Activated naive CD4-positive, alpha-beta T cell treated with anti-CD3 and anti-CD28 coated beads, Interleukin-2, amount 50 U/mL, for 24 hours (primary cell): ENCODE data around the gene SOX12.

Experiments
- H3K27ac Mint-ChIP-seq: one replicate; pipeline ENCODE4 v1.8.0; 2021; ENCODE audit warnings: mild to moderate bottlenecking, mixed read lengths
- H3K27me3 Mint-ChIP-seq: one replicate; pipeline ENCODE4 v1.8.0; 2021; ENCODE audit warnings: mixed read lengths
- H3K36me3 Mint-ChIP-seq: one replicate; pipeline ENCODE4 v1.8.0; 2021; ENCODE audit warnings: mixed read lengths
- H3K4me1 Mint-ChIP-seq: one replicate; pipeline ENCODE4 v1.8.0; 2021; ENCODE audit warnings: mixed read lengths
- H3K4me3 Mint-ChIP-seq: one replicate; pipeline ENCODE4 v1.8.0; 2021; ENCODE audit warnings: mild to moderate bottlenecking, mixed read lengths
- H3K9me3 Mint-ChIP-seq: one replicate; pipeline ENCODE4 v1.8.0; 2021; ENCODE audit warnings: mixed read lengths

The SOX12 gene

DNA sequence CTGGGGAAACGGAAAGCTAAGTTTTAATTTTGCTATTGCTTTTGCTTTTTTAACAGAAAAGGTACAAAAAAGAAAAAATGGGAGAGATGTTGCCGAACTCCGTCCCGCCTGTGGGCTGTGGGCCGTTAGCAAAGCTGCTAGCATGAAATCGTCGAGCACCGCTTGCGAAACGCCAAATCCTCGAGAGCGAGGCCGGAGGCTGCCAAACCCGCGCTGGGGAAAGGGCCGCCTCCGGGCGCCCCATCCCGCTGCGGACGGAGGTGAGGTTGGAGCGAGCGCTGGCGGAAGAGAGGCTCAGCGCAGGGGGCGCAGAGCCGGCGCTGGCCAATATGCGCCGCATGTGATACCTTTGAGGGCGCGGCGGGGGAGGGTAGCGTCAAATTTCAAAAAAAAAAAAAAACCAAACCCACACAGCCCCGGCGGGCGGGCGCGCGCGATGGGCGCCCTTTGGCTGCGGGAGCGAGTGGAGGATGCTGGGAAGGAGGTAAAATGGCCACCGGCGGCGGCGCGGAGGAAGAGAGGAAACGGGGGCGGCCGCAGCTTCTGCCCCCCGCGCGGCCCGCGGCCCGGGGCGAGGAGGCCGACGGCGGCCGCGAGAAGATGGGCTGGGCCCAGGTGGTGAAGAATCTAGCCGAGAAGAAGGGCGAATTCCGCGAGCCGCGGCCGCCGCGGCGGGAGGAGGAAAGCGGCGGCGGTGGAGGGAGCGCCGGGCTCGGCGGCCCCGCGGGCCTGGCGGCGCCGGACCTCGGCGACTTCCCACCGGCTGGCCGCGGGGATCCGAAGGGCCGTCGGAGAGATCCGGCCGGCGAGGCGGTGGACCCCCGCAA is 28.0 kb upstream of the SOX12 start, which contains the start of gene ZCCHC3:
Gene ZCCHC3 (plus strand): TSS at position 473 of the 827 bp plus-strand sequence. CDS start 17 bp downstream, at position 490.
- Mint-ChIP-seq H3K4me3 (peak within 1 kb of the TSS; percentile 99), H3K27me3 (no peaks in the 10 kb centered on the region), H3K4me1 (peaks cover 37% of the 10 kb centered on the region), H3K36me3 (peaks cover 8% of the 10 kb centered on the region), H3K9me3 (no peaks in the 10 kb centered on the region), H3K27ac (peak within 1 kb of the TSS; percentile 100)

GRCh38 chr20:297925-298775 is 27.2 kb upstream of the SOX12 start:
- no peaks in the 10 kb centered on the region for H3K9me3 Mint-ChIP-seq
- peaks cover 8% of the 10 kb centered on the region for H3K36me3 Mint-ChIP-seq
- H3K4me1 Mint-ChIP-seq = peaks cover 39% of the 10 kb centered on the region
- no peaks in the 10 kb centered on the region for H3K27me3 Mint-ChIP-seq
- peak overlapping the region; percentile 91 for H3K4me3 Mint-ChIP-seq
- peak overlapping the region; percentile 97 for H3K27ac Mint-ChIP-seq

GRCh38 chr20:298776-299391 is 26.5 kb upstream of the SOX12 start:
- Mint-ChIP-seq H3K4me3 (peak overlapping the region; percentile 91), H3K4me1 (peaks cover 39% of the 10 kb centered on the region), H3K27me3 (no peaks in the 10 kb centered on the region), H3K9me3 (no peaks in the 10 kb centered on the region), H3K36me3 (peaks cover 8% of the 10 kb centered on the region), H3K27ac (peak overlapping the region; percentile 97)

- Mint-ChIP-seq H3K27me3 (no peaks in the 10 kb centered on the region), H3K27ac (peak overlapping the region; percentile 85), H3K4me1 (peaks cover 39% of the 10 kb centered on the region)
These were observed 24.9 kb upstream of the SOX12 start for GRCh38 chr20:300345-300990.

DNA sequence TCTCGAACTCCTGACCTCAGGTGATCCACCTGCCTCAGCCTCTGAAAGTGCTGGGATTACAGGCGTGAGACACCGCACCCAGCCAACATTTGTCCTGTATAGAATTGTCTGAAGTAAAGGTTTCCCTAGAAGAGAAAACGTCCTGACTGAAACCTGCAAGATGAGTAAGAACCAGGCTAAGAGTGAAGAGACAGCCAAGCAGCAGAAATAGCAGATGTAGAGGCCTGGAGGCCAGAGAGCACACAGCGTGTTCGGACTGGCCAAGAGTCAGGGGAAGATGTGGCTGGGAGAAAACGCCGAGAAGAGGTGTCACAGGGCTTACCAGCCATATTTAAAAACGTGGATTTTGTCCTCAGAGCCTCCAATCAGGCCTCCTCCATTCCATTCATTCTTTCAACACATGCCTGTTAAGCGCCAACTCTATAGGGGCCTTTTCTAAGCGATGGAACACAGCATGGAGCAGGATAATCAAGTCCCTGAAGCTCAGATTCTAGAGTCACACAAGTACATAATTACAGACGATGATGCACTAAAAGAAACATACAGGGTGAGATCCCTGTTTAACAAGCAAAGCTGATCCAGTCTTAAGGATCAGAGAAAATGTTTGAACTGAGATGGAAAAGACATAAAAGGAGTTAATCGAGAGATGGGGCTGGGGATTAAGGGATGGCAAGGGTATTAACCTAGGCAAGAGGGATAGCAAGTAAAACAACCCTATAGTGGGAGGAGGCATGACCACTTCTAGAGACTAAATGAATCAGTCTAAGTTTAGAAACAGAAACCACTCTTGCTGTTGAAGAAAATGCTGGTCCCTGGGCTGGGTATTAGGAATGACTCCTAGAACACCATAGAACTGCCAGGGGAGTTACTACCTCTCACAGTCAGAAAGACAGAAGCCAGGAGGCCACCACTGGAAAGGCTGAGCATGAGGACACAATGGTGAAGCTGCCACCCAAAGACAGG is 23.2 kb upstream of the SOX12 start:
- Mint-ChIP-seq H3K4me3 (no peak overlapping the region), H3K4me1 (peaks cover 26% of the 10 kb centered on the region), H3K27me3 (no peaks in the 10 kb centered on the region), H3K27ac (peak overlapping the region; percentile 41), H3K9me3 (no peaks in the 10 kb centered on the region), H3K36me3 (peaks cover 8% of the 10 kb centered on the region)

More at GRCh38 chr20:300345-300990, 24.9 kb upstream of the SOX12 start:
- Mint-ChIP-seq H3K9me3 (no peaks in the 10 kb centered on the region), H3K36me3 (peaks cover 8% of the 10 kb centered on the region), H3K4me3 (peak overlapping the region; percentile 91)

DNA sequence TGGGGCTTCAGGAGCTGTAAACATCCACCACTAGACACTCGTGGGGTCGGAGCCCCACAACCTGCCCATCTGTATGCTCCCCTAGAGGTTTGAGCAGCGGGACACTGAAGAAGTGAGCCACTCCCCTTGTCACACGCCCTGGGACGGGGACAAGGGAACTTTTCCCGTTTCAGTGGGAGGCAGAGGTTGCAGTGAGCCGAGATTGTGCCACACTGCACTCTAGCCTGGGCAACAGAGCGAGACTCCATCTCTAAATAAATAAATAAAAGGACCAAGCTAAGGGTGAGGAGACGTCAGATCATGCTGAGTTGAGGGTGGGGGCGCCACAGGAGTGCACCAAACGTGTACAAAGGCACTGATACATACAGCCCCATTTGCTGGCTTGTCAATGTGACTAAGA is 19.6 kb upstream of the SOX12 start:
- no peak overlapping the region for H3K27ac Mint-ChIP-seq
- H3K9me3 Mint-ChIP-seq = no peaks in the 10 kb centered on the region
- H3K4me3 Mint-ChIP-seq = no peak overlapping the region
- H3K36me3 Mint-ChIP-seq = no peaks in the 10 kb centered on the region
- H3K27me3 Mint-ChIP-seq = no peaks in the 10 kb centered on the region
- H3K4me1 Mint-ChIP-seq = peaks cover 24% of the 10 kb centered on the region

GRCh38 chr20:308427-309038 is 16.8 kb upstream of the SOX12 start:
- no peak overlapping the region for H3K27ac Mint-ChIP-seq
- no peaks in the 10 kb centered on the region for H3K27me3 Mint-ChIP-seq
- no peaks in the 10 kb centered on the region for H3K9me3 Mint-ChIP-seq
- H3K4me1 Mint-ChIP-seq = peaks cover 18% of the 10 kb centered on the region
- peaks cover 2% of the 10 kb centered on the region for H3K36me3 Mint-ChIP-seq
- no peak overlapping the region for H3K4me3 Mint-ChIP-seq

DNA sequence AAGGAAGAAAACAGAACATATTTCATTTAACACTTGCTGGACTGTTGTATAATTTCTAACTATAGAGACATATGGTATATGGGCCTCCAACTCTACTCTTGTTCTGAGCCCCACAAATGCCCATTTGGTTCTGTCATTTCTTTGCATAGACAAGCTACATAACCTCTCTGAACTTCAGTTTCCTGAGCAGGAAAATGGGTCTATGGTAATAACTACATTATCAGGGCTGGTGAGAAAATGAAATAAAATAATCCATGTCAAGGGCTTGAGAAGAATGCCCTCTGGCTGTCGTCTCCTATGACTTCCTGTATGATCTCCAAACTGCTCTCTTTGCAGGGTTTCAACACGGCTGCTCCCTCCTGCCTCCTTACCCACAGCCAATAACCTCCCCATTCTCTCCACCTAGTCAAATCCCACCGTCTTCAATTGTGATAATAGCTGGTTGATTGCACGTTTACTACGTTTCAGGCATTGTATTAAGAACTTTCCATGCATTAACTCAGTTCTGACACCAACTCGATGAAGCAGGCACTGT is 16.0 kb upstream of the SOX12 start:
- Mint-ChIP-seq H3K9me3 (no peaks in the 10 kb centered on the region), H3K36me3 (peaks cover 2% of the 10 kb centered on the region), H3K4me1 (peaks cover 18% of the 10 kb centered on the region), H3K27ac (peak overlapping the region; percentile 25), H3K4me3 (no peak overlapping the region), H3K27me3 (no peaks in the 10 kb centered on the region)

DNA sequence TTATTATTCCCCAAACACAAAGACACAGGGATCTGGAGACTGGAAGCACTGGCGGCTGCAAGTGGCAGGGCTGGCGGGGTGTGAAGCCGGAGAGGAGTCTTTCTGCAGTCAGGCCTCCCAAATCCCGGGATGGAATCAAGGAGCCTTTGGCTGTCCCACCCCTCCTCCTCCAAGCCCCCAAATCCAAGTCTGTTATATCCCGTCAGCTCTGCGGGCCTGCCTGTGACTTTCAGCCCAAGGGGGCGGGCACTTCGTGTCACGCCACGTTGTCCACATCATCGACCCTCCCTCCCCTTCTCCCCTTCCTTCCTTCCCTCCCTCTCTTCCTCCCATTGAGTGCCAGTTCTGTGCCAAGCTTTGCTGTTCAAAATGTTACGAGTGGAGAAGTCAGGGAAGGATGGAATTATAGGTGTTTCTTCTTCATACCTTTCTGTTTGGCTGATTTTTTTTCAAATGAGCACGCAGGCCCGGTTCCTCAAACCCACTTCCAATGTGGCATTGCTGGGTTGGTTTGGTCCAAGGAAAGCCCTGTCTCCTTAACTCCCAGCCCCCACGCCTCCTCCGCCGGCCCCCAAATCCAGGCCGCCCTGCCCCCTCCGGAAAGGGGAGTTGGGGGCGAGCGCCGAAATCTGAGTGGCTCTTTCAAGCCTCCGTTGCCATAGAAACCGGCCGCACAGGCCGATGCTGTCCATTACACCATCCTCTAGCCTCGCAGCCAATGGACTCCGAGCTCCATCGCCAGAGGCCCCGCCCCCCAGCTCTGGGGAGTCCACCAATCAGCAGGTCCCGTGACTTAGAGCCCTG is 15.3 kb upstream of the SOX12 start:
- no peaks in the 10 kb centered on the region for H3K27me3 Mint-ChIP-seq
- H3K4me1 Mint-ChIP-seq = peaks cover 18% of the 10 kb centered on the region
- no peaks in the 10 kb centered on the region for H3K9me3 Mint-ChIP-seq
- peaks cover 2% of the 10 kb centered on the region for H3K36me3 Mint-ChIP-seq
- no peak overlapping the region for H3K27ac Mint-ChIP-seq
- H3K4me3 Mint-ChIP-seq = peak overlapping the region; percentile 86

DNA sequence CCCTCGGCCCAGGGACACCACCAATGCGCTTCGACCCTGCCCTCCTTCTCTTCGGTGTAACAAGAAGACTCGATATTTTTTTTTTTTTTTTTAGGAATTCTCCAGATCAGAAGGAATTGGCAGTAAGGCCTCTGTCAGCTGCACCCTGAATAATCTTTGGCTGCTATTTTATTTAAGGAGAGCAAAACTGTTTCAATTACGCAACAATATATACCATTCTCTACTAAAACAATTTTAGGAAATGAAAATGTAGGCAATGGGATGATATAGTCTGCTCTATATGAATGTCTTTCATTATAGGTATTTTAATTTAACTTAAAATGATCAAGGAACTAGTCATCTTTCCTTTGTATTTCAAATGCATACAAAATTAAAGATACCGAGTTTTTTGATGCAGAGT is 14.7 kb upstream of the SOX12 start:
- Mint-ChIP-seq H3K27ac (no peak overlapping the region), H3K4me1 (peaks cover 18% of the 10 kb centered on the region), H3K9me3 (no peaks in the 10 kb centered on the region), H3K36me3 (peaks cover 2% of the 10 kb centered on the region), H3K27me3 (no peaks in the 10 kb centered on the region), H3K4me3 (peak overlapping the region; percentile 86)

- H3K27ac Mint-ChIP-seq = peak overlapping the region; percentile 35
- peak overlapping the region; percentile 58 for H3K4me3 Mint-ChIP-seq
- H3K27me3 Mint-ChIP-seq = no peaks in the 10 kb centered on the region
- peaks cover 18% of the 10 kb centered on the region for H3K4me1 Mint-ChIP-seq
- no peaks in the 10 kb centered on the region for H3K9me3 Mint-ChIP-seq
- peaks cover 2% of the 10 kb centered on the region for H3K36me3 Mint-ChIP-seq
These were observed 13.7 kb upstream of the SOX12 start for GRCh38 chr20:311609-312008.

- peaks cover 18% of the 10 kb centered on the region for H3K4me1 Mint-ChIP-seq
- H3K27ac Mint-ChIP-seq = no peak overlapping the region
- H3K27me3 Mint-ChIP-seq = no peaks in the 10 kb centered on the region
- no peaks in the 10 kb centered on the region for H3K9me3 Mint-ChIP-seq
- H3K36me3 Mint-ChIP-seq = peaks cover 2% of the 10 kb centered on the region
- no peak overlapping the region for H3K4me3 Mint-ChIP-seq
These were observed 13.3 kb upstream of the SOX12 start for GRCh38 chr20:312067-312466.

DNA sequence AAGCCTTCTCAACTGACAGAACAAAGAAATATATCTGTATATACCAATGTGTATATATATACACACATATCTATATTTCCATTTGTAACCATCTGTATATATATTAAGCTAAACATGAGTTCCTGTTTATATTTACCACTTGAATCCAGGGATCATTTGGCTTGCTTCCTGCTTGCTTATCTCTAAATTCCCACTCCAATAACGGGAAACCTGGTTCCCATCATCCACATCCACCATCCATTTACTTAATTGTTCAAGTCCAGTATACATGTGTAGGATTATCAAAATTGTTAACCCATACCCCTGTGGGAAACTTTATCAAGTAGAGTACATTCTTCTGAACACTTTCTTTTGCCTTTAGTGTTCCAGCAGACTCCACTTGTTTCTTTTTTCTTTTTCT is 12.5 kb upstream of the SOX12 start:
- H3K36me3 Mint-ChIP-seq = peaks cover 2% of the 10 kb centered on the region
- peaks cover 18% of the 10 kb centered on the region for H3K4me1 Mint-ChIP-seq
- H3K9me3 Mint-ChIP-seq = no peaks in the 10 kb centered on the region
- H3K27me3 Mint-ChIP-seq = no peaks in the 10 kb centered on the region
- no peak overlapping the region for H3K27ac Mint-ChIP-seq
- no peak overlapping the region for H3K4me3 Mint-ChIP-seq
